ENCODE results near the gene CXCL8.

DNA sequence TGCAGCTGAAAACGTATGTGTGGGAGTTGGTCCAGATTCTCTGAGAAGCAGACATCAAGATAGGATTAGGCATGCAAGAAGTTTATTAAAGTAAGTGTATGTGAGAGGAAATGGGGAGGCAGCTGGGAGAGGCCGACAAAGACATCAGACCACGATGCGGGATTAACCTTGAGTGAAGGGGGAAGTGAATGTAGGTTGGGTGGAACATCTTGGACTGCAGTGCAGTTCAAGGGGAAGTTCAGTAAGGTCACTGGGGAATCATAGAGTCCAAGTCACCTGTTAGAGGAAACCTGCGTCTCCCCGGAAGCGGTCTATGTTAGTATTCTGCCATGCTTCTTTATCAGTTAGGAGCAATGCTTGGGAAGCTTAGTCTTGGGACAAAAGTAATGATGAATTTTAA is 22.0 kb downstream of the CXCL8 start:
- TF ChIP-seq, protein P1, sequence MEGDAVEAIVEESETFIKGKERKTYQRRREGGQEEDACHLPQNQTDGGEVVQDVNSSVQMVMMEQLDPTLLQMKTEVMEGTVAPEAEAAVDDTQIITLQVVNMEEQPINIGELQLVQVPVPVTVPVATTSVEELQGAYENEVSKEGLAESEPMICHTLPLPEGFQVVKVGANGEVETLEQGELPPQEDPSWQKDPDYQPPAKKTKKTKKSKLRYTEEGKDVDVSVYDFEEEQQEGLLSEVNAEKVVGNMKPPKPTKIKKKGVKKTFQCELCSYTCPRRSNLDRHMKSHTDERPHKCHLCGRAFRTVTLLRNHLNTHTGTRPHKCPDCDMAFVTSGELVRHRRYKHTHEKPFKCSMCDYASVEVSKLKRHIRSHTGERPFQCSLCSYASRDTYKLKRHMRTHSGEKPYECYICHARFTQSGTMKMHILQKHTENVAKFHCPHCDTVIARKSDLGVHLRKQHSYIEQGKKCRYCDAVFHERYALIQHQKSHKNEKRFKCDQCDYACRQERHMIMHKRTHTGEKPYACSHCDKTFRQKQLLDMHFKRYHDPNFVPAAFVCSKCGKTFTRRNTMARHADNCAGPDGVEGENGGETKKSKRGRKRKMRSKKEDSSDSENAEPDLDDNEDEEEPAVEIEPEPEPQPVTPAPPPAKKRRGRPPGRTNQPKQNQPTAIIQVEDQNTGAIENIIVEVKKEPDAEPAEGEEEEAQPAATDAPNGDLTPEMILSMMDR (IDR thresholded peaks at IDR 0.05), result no peak
- TF ChIP-seq POLR2A (IDR thresholded peaks at IDR 0.05), result no peak
